ENCODE measurements around the gene TNIK.

GRCh38 chr3:171455603-171456550 is 4.3 kb downstream of the TNIK start:
- TF ChIP-seq CTCF (IDR thresholded peaks at IDR 0.05) (no peak), ZFX (IDR thresholded peaks at IDR 0.05; ENCODE audit: borderline replicate concordance) (no peak)
